ENCODE data around the gene FXYD5. TPM values are rescaled to one million over a fixed set of nuclear protein-coding genes. Genes with fewer than 3 reads are reported as not detected.

The FXYD5 gene
- total and polyA plus RNA-seq, 2 donors (not counting 1 experiment from before 2014, with no cell fraction given): 19.8 to 100 TPM

DNA sequence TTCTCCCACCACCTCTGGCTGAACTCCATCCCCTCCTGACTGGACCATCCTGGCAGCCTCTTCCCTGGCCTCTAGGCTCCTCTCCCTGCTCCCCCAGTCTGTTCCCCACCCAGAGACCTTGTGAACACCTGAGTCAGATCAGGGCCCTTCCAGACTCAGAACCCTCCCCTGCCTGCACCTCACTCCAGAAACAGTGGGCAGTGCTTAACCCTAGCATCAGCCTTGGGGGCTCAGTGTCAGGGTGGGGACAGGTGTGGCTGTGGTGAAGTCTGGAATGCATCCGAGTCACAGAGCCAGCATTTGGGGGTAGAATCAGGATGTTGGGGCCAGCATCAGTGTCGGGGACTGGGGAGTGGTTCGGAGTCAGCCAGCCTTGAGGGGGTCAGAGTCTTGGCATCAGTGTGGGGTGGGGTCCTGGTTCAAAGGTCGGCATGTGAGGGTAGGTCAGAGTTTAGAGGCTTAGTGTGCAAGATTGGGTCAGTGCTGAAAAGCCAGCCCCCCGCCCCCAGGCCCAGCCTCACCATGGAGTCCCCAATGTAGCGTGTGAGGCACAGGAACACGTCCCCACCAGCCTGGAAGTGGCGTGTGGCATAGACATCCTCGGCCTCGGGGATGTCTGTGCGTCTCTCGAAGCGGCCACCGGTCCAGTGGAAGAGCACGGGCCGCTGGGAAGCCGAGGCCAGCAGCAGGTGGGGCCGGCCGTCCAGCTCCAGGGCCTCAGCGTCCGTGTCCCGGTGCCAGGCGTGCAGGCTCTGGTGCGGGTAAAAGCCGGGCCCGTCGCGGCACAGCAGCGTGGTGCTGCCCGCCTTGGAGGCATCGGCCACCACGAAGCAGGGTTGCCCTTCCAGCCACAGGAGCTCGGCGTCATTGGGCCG is 28.5 kb upstream of the FXYD5 start:
- Histone ChIP-seq H3K9me3 (ENCODE audit: control insufficient read depth, insufficient read depth, low read depth, low read length) (no peaks in the 10 kb centered on the region), H2AFZ (ENCODE audit: low read length) (no peak overlapping the region), H3K36me3 (ENCODE audit: control insufficient read depth, insufficient read depth, low read length) (no peaks in the 10 kb centered on the region), H3K27me3 (ENCODE audit: control insufficient read depth, insufficient read depth, low read length) (peaks cover 10% of the 10 kb centered on the region), H3K4me1 (ENCODE audit: control insufficient read depth, extremely low read depth, insufficient read depth, low read length) (peaks cover 13% of the 10 kb centered on the region), H3K4me3 (replicated peaks in 1 of 4; ENCODE audit: control extremely low read depth in 1 of 4, insufficient read depth in 1 of 4, low read depth in 3 of 4, low read length in 4 of 4) (no peak overlapping the region), H3K79me2 (ENCODE audit: control insufficient read depth, insufficient read depth, low read length) (no peaks in the 10 kb centered on the region), H3K9ac (ENCODE audit: insufficient read depth, low read length) (no peak overlapping the region), H4K20me1 (ENCODE audit: control insufficient read depth, extremely low read depth, insufficient read depth, low read length) (no peaks in the 10 kb centered on the region), H3K4me2 (ENCODE audit: extremely low read depth, insufficient read depth, low read length) (no peak overlapping the region), H3K27ac (ENCODE audit: insufficient read depth, low read length) (no peak overlapping the region)
- no peak for TF ChIP-seq EZH2 (IDR thresholded peaks at IDR 0.05; ENCODE audit: low read length, missing control alignments)
- TF ChIP-seq, protein P1, sequence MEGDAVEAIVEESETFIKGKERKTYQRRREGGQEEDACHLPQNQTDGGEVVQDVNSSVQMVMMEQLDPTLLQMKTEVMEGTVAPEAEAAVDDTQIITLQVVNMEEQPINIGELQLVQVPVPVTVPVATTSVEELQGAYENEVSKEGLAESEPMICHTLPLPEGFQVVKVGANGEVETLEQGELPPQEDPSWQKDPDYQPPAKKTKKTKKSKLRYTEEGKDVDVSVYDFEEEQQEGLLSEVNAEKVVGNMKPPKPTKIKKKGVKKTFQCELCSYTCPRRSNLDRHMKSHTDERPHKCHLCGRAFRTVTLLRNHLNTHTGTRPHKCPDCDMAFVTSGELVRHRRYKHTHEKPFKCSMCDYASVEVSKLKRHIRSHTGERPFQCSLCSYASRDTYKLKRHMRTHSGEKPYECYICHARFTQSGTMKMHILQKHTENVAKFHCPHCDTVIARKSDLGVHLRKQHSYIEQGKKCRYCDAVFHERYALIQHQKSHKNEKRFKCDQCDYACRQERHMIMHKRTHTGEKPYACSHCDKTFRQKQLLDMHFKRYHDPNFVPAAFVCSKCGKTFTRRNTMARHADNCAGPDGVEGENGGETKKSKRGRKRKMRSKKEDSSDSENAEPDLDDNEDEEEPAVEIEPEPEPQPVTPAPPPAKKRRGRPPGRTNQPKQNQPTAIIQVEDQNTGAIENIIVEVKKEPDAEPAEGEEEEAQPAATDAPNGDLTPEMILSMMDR (conservative IDR thresholded peaks at IDR 0.05 in 1 of 2, IDR thresholded peaks at IDR 0.05 in 1 of 2; ENCODE audit: low read depth in 1 of 2, low read length in 2 of 2): no peak
- DNase-seq (ENCODE audit: low read depth in 2 of 2): no peak

DNA sequence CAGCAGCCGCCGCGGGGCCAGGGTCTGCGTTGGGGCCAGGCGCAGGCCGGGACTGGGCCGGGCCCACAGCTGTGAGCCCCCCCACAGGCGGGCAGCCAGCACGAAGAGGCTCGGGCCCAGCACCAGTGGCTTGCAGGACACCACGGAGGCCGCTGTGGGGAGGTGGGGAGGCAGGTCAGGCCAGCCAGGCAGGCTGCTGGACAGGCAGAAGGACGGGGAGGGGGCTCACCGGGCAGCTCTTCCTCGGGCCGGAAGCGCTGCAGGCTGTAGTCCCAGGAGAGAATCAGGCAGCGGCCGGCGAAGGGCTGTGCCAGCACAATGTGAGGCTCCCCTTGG is 27.9 kb upstream of the FXYD5 start:
- H3K4me2 ChIP-seq (ENCODE audit: extremely low read depth, insufficient read depth, low read length): no peak overlapping the region
- no peak for DNase-seq (ENCODE audit: low read depth in 2 of 2)
- H3K27ac ChIP-seq (ENCODE audit: insufficient read depth, low read length): no peak overlapping the region
- no peak overlapping the region for H2AFZ ChIP-seq (ENCODE audit: low read length)
- H3K4me1 ChIP-seq (ENCODE audit: control insufficient read depth, extremely low read depth, insufficient read depth, low read length): peaks cover 13% of the 10 kb centered on the region
- H3K27me3 ChIP-seq (ENCODE audit: control insufficient read depth, insufficient read depth, low read length): peaks cover 10% of the 10 kb centered on the region
- H3K9me3 ChIP-seq (ENCODE audit: control insufficient read depth, insufficient read depth, low read depth, low read length): no peaks in the 10 kb centered on the region
- no peaks in the 10 kb centered on the region for H4K20me1 ChIP-seq (ENCODE audit: control insufficient read depth, extremely low read depth, insufficient read depth, low read length)
- no peak overlapping the region for H3K9ac ChIP-seq (ENCODE audit: insufficient read depth, low read length)
- no peak for TF ChIP-seq EZH2 (IDR thresholded peaks at IDR 0.05; ENCODE audit: low read length, missing control alignments)
- TF ChIP-seq, protein P1 (conservative IDR thresholded peaks at IDR 0.05 in 1 of 2, IDR thresholded peaks at IDR 0.05 in 1 of 2; ENCODE audit: low read depth in 1 of 2, low read length in 2 of 2): no peak
- H3K4me3 ChIP-seq (replicated peaks in 1 of 4; ENCODE audit: control extremely low read depth in 1 of 4, insufficient read depth in 1 of 4, low read depth in 3 of 4, low read length in 4 of 4): no peak overlapping the region
- H3K36me3 ChIP-seq (ENCODE audit: control insufficient read depth, insufficient read depth, low read length): no peaks in the 10 kb centered on the region
- no peaks in the 10 kb centered on the region for H3K79me2 ChIP-seq (ENCODE audit: control insufficient read depth, insufficient read depth, low read length)

DNA sequence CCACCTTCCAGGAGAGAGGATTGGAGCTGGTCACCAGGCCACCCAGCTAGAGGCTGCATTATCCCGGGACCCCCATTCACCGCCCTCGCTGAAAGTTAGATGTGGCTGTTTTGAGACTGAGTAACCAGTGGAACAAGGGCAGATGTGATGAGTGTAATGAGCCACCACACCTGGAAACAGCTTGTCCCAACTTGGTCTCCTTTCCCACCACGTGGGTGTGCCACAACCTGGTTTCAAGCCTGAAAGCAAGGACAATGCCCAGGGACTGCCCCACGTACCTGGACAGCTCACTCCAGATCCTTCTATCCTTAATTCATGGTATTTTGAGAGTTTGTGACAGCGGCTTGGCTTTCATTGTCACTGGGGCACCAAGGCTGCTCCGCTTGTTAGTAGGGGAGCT is 26.7 kb upstream of the FXYD5 start:
- H3K36me3 ChIP-seq (ENCODE audit: control insufficient read depth, insufficient read depth, low read length): no peaks in the 10 kb centered on the region

More for the DNA sequence above, 26.7 kb upstream of the FXYD5 start:
- no peaks in the 10 kb centered on the region for H3K9me3 ChIP-seq (ENCODE audit: control insufficient read depth, insufficient read depth, low read depth, low read length)
- no peak for TF ChIP-seq EZH2 (IDR thresholded peaks at IDR 0.05; ENCODE audit: low read length, missing control alignments)
- TF ChIP-seq, protein P1 (conservative IDR thresholded peaks at IDR 0.05 in 1 of 2, IDR thresholded peaks at IDR 0.05 in 1 of 2; ENCODE audit: low read depth in 1 of 2, low read length in 2 of 2): no peak
- no peak overlapping the region for H3K27ac ChIP-seq (ENCODE audit: insufficient read depth, low read length)
- DNase-seq (ENCODE audit: low read depth in 2 of 2): no peak
- no peaks in the 10 kb centered on the region for H4K20me1 ChIP-seq (ENCODE audit: control insufficient read depth, extremely low read depth, insufficient read depth, low read length)
- H3K4me1 ChIP-seq (ENCODE audit: control insufficient read depth, extremely low read depth, insufficient read depth, low read length): peaks cover 13% of the 10 kb centered on the region
- no peak overlapping the region for H2AFZ ChIP-seq (ENCODE audit: low read length)
- no peak overlapping the region for H3K4me2 ChIP-seq (ENCODE audit: extremely low read depth, insufficient read depth, low read length)
- H3K27me3 ChIP-seq (ENCODE audit: control insufficient read depth, insufficient read depth, low read length): peaks cover 10% of the 10 kb centered on the region
- no peak overlapping the region for H3K9ac ChIP-seq (ENCODE audit: insufficient read depth, low read length)
- no peaks in the 10 kb centered on the region for H3K79me2 ChIP-seq (ENCODE audit: control insufficient read depth, insufficient read depth, low read length)
- no peak overlapping the region for H3K4me3 ChIP-seq (replicated peaks in 1 of 4; ENCODE audit: control extremely low read depth in 1 of 4, insufficient read depth in 1 of 4, low read depth in 3 of 4, low read length in 4 of 4)

All from fibroblast of lung (primary cell).